SJCRH30 (cell line): ENCODE data around the gene MRPS33. TPM values are rescaled to one million over a fixed set of nuclear protein-coding genes. Genes with fewer than 3 reads are reported as not detected.

Experiments used
- total RNA-seq: library from RNA; depleted of rRNA; stranded (reverse); fragments of >200 nt; shearing (Covaris generic); gene quantifications from 2 replicates; pipeline ENCODE4 v1.2.3, GENCODE V29; 2014; rRNA removed

MRPS33 gene
- total RNA-seq, 1 experiment from 2014 or later: 59.4 TPM

Other genes with a start within 250 kb of the MRPS33 start
- gene BRAF, start 90.0 kb downstream of the MRPS33 start, total RNA-seq: 21.8 and 26.2 TPM in 2 replicates
- gene TMEM178B, start 59.1 kb upstream of the MRPS33 start, total RNA-seq: 0.63 and 0.73 TPM in 2 replicates